HG02610 (cell line): ENCODE data around the gene SAMD14.

Source experiments
- ATAC-seq: cut with Tn5 transposase; IDR thresholded peaks from one replicate; pipeline ENCODE4 v1.9.1; 2021; ENCODE audit warnings: mild to moderate bottlenecking, moderate library complexity; ENCODE audit not compliant: unreplicated experiment

SAMD14 gene

DNA sequence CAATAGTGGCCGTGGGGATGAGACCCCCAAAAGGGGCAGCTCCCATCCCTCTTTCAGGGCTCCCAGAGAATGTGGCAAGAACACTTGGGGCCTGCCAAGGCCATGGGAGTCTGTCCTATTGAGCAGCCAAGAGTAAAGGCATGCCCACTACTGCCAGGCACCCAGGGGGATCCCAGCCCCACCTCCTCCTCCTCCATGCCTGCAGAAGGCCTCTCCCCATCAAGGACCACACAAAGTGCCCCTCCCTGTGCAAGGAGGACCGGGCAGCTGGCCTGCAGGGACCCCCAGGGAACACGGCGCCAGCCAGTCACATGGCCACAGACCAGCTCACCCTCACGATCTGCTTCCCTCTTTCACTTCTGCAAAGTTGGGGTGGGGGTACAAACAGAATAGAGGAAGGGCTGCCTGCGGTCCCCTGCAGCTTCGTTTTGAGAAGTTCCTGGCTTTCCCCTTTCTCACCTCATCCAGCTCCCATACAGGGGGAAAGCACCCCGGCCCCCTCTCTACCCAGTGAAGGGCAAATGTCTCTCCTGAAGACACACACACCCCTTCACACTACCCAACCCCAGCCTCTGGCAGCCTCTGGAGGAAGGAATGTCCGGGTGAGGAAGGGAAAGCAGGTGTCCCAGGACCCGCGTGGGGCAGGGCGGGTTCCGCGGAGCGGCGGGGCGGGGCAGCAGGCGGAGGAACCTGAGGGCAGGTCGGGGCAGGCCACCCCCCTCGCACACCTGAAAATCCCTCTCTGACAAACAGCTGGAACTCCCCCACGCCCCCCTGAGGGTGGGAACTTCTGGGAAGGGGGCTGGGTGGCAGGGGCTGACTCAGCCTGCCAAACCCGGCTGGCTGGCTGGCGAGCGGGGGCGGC is 18.5 kb upstream of the SAMD14 start:
- ATAC-seq = peak; percentile 49

- peak; percentile 2 for ATAC-seq
Observed at GRCh38 chr17:50147841-50148225, 17.9 kb upstream of the SAMD14 start.

DNA sequence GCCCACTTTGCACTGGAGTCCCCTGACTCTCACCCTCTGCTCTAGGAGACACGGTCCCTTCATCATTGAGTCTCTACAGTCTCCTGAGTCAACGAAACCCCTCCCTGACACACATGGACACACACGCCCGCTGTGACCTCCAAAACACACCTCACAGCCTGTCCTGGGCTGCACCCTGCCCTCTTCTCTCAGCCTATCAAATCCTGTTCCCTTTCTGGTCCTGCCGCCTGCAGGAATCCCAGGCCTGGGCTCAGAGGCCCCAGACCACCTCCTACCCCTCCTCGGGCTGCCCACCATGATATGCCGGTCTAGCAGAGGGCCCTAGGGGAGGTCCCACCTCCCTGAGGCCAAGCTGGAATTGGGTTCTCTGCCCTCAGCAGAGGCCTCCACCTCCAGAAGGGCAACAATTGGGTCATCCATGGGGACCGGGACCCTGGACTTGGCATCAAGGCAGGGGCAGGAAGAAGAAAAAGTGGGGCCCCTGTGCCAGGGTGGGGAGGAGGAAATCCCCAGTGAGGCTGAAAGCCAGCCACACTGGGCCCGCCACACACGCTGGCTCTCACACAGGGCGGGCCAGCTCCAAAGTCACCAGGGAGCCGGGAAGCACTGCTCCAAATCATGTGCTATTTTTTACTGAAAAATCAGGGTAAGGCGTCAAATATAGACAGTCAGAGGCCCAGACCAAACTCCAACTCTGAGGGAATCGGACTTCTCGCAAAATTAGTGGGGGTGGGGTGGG is 17.1 kb upstream of the SAMD14 start:
- ATAC-seq = no peak

- no peak for ATAC-seq
Observed at GRCh38 chr17:50146230-50146926, 16.4 kb upstream of the SAMD14 start.

DNA sequence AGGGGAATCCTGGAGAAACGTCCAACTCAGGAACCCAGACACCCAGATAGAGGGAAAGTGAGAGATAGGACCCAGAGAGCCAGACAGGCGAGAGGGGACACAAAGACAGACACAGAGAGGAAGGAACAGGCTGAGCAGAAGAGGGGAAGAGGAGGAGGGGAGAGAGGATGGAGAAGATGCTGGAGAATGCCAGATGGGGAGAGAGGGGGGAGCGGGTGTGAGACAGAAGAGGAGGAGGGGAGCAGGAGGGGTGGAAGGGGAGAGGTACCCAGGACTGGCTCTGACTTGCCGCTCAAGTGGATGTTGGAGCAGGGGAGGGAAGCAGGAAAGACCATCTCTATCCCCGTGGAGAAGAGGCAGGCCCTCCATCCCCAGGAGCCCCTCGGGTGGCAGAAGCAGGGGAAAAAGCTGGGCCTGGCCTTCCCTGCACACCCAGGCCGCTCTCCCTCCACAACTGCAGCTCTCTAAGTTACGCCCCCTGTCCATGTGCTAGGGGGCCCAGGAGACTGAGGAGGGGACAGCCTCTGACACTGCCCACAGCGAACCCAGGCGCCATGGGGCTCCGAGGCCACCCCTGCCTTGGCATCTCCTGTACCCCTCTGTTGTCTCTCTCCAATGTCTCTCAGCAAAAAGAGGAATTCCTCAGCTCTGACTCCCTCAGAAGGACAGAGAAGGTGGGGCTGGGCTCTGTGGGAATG is 15.7 kb upstream of the SAMD14 start:
- no peak for ATAC-seq

DNA sequence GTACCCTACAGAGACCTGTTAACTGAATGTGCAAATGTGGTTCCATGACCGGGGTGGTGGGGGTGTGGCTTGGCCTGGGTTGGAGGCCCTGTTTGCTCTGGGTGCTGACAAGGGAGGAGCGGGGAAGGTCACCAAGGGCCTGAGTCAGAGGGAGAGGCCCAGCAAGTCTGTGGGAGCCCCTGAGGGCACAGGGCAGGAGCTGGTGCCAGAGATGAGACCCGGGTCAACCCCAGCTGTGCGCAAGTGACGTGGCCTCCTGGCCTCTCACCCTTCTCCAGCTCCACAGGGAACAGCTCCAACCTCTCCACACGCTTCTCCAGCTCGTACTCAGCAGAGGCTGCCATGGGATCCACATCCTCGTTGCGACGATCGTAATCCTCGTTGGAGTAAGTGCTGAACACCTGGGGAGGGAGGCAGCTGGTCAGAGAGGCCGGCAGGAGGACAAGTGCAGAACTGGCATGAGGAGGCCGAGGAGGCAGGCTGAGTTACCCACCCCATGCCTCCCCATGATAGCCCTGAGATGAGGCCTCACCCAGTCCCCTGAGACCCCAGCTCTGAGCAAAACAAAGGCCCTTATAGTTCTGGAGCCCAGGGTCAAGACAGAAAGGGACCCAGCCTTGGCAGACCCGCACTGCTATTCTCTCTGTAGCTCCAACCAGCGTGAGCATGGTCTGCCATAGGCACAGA is 15.0 kb upstream of the SAMD14 start:
- no peak for ATAC-seq

DNA sequence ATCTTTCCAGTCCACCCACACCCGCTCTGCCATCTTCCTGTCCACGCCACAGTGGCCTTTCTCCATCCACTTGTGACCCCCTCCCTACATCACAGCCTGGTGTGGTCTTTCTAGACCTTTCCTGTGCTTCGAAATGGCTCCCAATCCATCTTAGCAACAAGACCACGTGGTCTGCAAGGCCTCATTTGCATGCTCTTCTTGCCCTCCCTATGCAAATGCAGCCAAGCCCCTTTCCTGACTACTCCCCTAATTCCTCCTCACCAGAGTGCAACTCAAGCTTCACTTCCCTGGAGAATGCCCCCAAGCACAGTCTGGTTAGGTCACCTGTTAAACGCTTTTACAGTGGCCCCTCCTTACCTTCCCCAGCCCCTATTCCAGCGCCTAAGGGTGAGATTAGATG is 14.4 kb upstream of the SAMD14 start:
- no peak for ATAC-seq

GRCh38 chr17:50143461-50144176 is 13.7 kb upstream of the SAMD14 start:
- ATAC-seq = no peak

GRCh38 chr17:50141745-50142110 is 11.8 kb upstream of the SAMD14 start:
- ATAC-seq = no peak

- ATAC-seq = no peak
Observed at GRCh38 chr17:50141026-50141744, 11.2 kb upstream of the SAMD14 start.

GRCh38 chr17:50139950-50140885 is 10.3 kb upstream of the SAMD14 start:
- ATAC-seq = peak; percentile 47

DNA sequence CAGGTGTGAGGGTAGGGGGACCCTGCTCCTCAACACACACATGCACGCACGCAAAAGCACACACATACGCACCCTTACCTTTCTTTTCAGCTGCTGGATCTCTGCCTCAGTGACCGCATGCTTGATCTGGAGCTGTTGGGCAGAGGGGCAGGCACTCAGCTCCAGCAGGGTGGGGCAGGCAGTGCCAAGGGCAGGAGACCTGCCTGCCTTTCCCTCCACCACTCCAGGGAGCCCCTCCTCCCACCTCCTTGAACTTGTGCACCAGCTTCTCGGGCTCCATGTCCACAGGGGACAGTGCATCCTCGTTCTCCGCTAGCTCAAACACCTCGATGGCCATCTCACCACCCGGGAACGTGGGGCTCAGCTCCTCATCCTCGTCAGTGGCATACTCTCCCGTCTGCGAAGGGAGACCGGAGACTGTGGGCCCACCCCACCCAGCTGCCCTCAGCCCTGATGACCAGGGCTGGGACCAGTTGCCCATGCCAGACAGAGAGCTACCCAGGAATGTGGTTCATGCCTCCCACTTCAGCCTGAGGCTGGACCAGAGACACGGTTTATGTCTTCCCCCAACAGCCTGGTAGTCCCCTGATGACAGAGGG is 9.3 kb upstream of the SAMD14 start:
- ATAC-seq = no peak

- ATAC-seq = no peak
Observed at GRCh38 chr17:50137042-50137441, 7.1 kb upstream of the SAMD14 start.

- ATAC-seq = no peak
Observed at GRCh38 chr17:50136096-50136687, 6.2 kb upstream of the SAMD14 start.

- ATAC-seq = no peak
Observed at GRCh38 chr17:50135316-50136095, 5.5 kb upstream of the SAMD14 start.
